SK-N-SH (cell line): ENCODE data around the gene CLEC4M. TPM values are rescaled to one million over a fixed set of nuclear protein-coding genes. Genes with fewer than 3 reads are reported as not detected.

Experiments used
- CTCF ChIA-PET: fragments of 300-600, 350-600 bp; formaldehyde crosslinking; extraction: SDS; loops from one replicate; lab custom pipeline; 2021; lab: Yijun Ruan, JAX
- POLR2A ChIA-PET: fragments of 350-600 bp; sonication (Branson Sonifier 250); formaldehyde crosslinking; extraction: SDS; loops from one replicate; lab custom pipeline; 2020; ENCODE audit warnings: antibody characterized with exemption, inconsistent platforms; lab: Yijun Ruan, JAX
- DNase-seq: peaks from one replicate; pipeline ENCODE4 v3.0.0; 2012
- H2AFZ ChIP-seq: fragments of 200-600 bp; sonication (generic); 2 replicates; pipeline ENCODE4 v1.8.1; 2016; ENCODE audit warnings: antibody characterized with exemption, mild to moderate bottlenecking, low read depth
- H3F3A ChIP-seq: fragments of 200-600 bp; sonication (generic); replicated peaks from 2 replicates; pipeline ENCODE3; 2016; ENCODE audit warnings: antibody characterized with exemption, mild to moderate bottlenecking; ENCODE audit not compliant: insufficient read depth
- H3K27ac ChIP-seq, 2 experiments: fragments of 200-500 bp in 1 of 2; fragments of 200-600 bp in 1 of 2; sonication (Bioruptor generic) in 1 of 2; sonication (generic), shearing (Covaris generic) in 1 of 2; 2 replicates each; pipeline versions ENCODE4 v1.5.1 to v1.6.1; 2014 to 2016; ENCODE audit warnings: low read depth in 2 of 2, inconsistent platforms in 1 of 2, low read length in 1 of 2, mild to moderate bottlenecking in 1 of 2, mixed read lengths in 1 of 2
- H3K27me3 ChIP-seq: fragments of 200-600 bp; sonication (generic), shearing (Covaris generic); 2 replicates; pipeline ENCODE4 v1.6.1; 2016; ENCODE audit warnings: mixed run types; ENCODE audit not compliant: insufficient read depth
- H3K36me3 ChIP-seq, 2 experiments: fragments of 200-500 bp in 1 of 2; fragments of 200-600 bp in 1 of 2; sonication (Bioruptor generic) in 1 of 2; sonication (generic) in 1 of 2; replicated peaks in 1 of 2; 2 replicates each; pipeline versions ENCODE3 to v1.5.1; 2014 to 2016; ENCODE audit warnings: low read length in 1 of 2, mild to moderate bottlenecking in 1 of 2; ENCODE audit not compliant: insufficient read depth in 2 of 2, control insufficient read depth in 1 of 2
- H3K4me1 ChIP-seq, 2 experiments: fragments of 200-500 bp in 1 of 2; fragments of 200-600 bp in 1 of 2; sonication (Bioruptor generic) in 1 of 2; sonication (generic), shearing (Covaris generic) in 1 of 2; 2 replicates each; pipeline versions ENCODE4 v1.5.1 to v1.6.1; 2014 to 2016; ENCODE audit warnings: low read depth in 1 of 2, low read length in 1 of 2, mixed run types in 1 of 2; ENCODE audit not compliant: insufficient read depth in 2 of 2, control insufficient read depth in 1 of 2
- H3K4me2 ChIP-seq: fragments of 200-600 bp; sonication (generic), shearing (Covaris generic); 2 replicates; pipeline ENCODE4 v1.6.1; 2017; ENCODE audit warnings: mixed run types
- H3K4me3 ChIP-seq, 2 experiments: fragments of 200-500 bp in 1 of 2; fragments of 200-600 bp in 1 of 2; sonication (Bioruptor generic) in 1 of 2; sonication (generic), shearing (Covaris generic) in 1 of 2; 2 replicates each; pipeline versions ENCODE4 v1.5.1 to v1.8.1; 2014 to 2016; ENCODE audit warnings: low read depth in 2 of 2, inconsistent platforms in 1 of 2, low read length in 1 of 2, mild to moderate bottlenecking in 1 of 2, mixed read lengths in 1 of 2, moderate library complexity in 1 of 2
- H3K79me2 ChIP-seq: fragments of 200-600 bp; sonication (generic); 2 replicates; pipeline ENCODE4 v1.8.1; 2017; ENCODE audit warnings: mild to moderate bottlenecking; ENCODE audit not compliant: insufficient read depth
- H3K9ac ChIP-seq: fragments of 200-600 bp; sonication (generic); 2 replicates; pipeline ENCODE4 v1.6.1; 2017; ENCODE audit warnings: mixed run types
- H3K9me2 ChIP-seq: fragments of 200-600 bp; sonication (generic); 2 replicates; pipeline ENCODE4 v1.6.1; 2017; ENCODE audit warnings: mixed run types
- H3K9me3 ChIP-seq: fragments of 200-600 bp; sonication (generic); 2 replicates; pipeline ENCODE4 v1.6.1; 2017; ENCODE audit warnings: mixed run types, mild to moderate bottlenecking, moderate library complexity
- H4K20me1 ChIP-seq: fragments of 200-600 bp; sonication (generic); 2 replicates; pipeline ENCODE4 v1.6.1; 2017; ENCODE audit warnings: mild to moderate bottlenecking, mixed run types; ENCODE audit not compliant: insufficient read depth
- CHD2 ChIP-seq: fragments of 150-350 bp; IDR thresholded peaks from 2 replicates; pipeline ENCODE4 v1.6.1; 2018; ENCODE audit warnings: low read length; ENCODE audit not compliant: partially characterized antibody
- ELF1 ChIP-seq: IDR thresholded peaks from 2 replicates; pipeline ENCODE4 v1.4.0; 2012
- EZH2phosphoT487 ChIP-seq: fragments of 200-600 bp; sonication (generic); IDR thresholded peaks from 2 replicates; pipeline ENCODE4 v1.6.1; 2017; ENCODE audit warnings: low read depth, mixed run types, mild to moderate bottlenecking, antibody characterized with exemption, moderate library complexity, borderline replicate concordance
- FOXJ3 ChIP-seq: sonication (generic); formaldehyde crosslinking; IDR thresholded peaks from 2 replicates; pipeline ENCODE4 v1.5.1; 2020; ENCODE audit warnings: mild to moderate bottlenecking, missing genetic modification reagents
- FOXM1 ChIP-seq: IDR thresholded peaks from 2 replicates; pipeline ENCODE4 v1.4.0; 2012; ENCODE audit warnings: low read depth, mild to moderate bottlenecking
- GATA2 ChIP-seq: sonication (generic); formaldehyde crosslinking; IDR thresholded peaks from 2 replicates; pipeline ENCODE4 v1.5.0; 2020; ENCODE audit warnings: mild to moderate bottlenecking, missing genetic modification reagents
- JUND ChIP-seq: IDR thresholded peaks from 2 replicates; pipeline ENCODE4 v1.4.0; 2012
- RAD21 ChIP-seq: IDR thresholded peaks from 2 replicates; pipeline ENCODE4 v1.6.1; 2012; ENCODE audit warnings: mild to moderate bottlenecking, low read length
- RFX5 ChIP-seq: IDR thresholded peaks from 2 replicates; pipeline ENCODE4 v1.6.1; 2012; ENCODE audit warnings: mild to moderate bottlenecking, improper control_type of control experiment, low read length
- RXRA ChIP-seq: IDR thresholded peaks from 2 replicates; pipeline ENCODE4 v1.4.0; 2012; ENCODE audit warnings: low read depth, mild to moderate bottlenecking, borderline replicate concordance
- SMC3 ChIP-seq: IDR thresholded peaks from 2 replicates; pipeline ENCODE4 v1.6.1; 2012; ENCODE audit warnings: low read depth, low read length, improper control_type of control experiment
- TEAD4 ChIP-seq: IDR thresholded peaks from 2 replicates; pipeline ENCODE4 v1.4.0; 2012; ENCODE audit warnings: mild to moderate bottlenecking, borderline replicate concordance; ENCODE audit not compliant: insufficient read depth
- WGBS: methylation state at CpG from one replicate; pipeline ENCODE4 v1.1.6; 2017; ENCODE audit warnings: low lambda C conversion rate; 5-methylcytosine and 5-hydroxymethylcytosine counted together
- polyA plus RNA-seq, 3 experiments: library from polyadenylated mRNA; depleted of rRNA; stranded (reverse); fragments of >200 nt; gene quantifications; 2 replicates each; pipeline ENCODE4 v1.2.3, GENCODE V29; 2012
- TF ChIP-seq, protein P1 (sequence below): IDR thresholded peaks from 2 replicates; pipeline ENCODE4 v1.4.0; 2012; ENCODE audit warnings: low read depth
- TF ChIP-seq, protein P2 (sequence below): IDR thresholded peaks from 2 replicates; pipeline ENCODE4 v1.6.1; 2012; ENCODE audit warnings: mild to moderate bottlenecking, low read depth, low read length, moderate library complexity
- TF ChIP-seq, protein P3 (sequence below): fragments of 150-350 bp; IDR thresholded peaks from 2 replicates; pipeline ENCODE4 v1.6.1; 2016; ENCODE audit warnings: mild to moderate bottlenecking, low read depth, low read length
- TF ChIP-seq, protein P4 (sequence below): IDR thresholded peaks from 2 replicates; pipeline ENCODE4; 2012

CLEC4M gene
- polyA plus RNA-seq, 1 of the 3 experiments (the other 2 are of a cell fraction), result not detected

DNA sequence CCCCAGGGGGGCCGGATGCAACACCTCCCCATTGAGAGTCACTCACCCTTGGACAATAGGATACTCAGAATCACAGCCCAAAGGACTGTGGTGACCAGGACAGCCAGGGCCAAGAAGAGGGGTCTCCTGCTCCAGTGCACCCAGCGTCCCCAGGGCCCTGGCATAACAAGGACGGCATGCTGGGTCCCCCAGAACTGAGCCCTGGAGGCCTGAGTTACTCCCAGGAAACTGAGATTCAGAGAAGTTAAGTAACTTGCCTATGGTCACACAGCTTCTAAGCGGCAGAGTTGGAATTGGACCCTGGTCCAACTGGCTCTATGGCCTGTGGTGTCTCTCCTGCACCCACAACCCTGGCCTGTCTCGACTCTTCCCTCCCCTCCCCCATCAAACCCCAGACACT is 31.4 kb upstream of the CLEC4M start:
- no peaks in the 10 kb centered on the region for H3F3A ChIP-seq
- TF ChIP-seq, protein P1, sequence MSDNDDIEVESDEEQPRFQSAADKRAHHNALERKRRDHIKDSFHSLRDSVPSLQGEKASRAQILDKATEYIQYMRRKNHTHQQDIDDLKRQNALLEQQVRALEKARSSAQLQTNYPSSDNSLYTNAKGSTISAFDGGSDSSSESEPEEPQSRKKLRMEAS, result no peak
- TF ChIP-seq, protein P2, sequence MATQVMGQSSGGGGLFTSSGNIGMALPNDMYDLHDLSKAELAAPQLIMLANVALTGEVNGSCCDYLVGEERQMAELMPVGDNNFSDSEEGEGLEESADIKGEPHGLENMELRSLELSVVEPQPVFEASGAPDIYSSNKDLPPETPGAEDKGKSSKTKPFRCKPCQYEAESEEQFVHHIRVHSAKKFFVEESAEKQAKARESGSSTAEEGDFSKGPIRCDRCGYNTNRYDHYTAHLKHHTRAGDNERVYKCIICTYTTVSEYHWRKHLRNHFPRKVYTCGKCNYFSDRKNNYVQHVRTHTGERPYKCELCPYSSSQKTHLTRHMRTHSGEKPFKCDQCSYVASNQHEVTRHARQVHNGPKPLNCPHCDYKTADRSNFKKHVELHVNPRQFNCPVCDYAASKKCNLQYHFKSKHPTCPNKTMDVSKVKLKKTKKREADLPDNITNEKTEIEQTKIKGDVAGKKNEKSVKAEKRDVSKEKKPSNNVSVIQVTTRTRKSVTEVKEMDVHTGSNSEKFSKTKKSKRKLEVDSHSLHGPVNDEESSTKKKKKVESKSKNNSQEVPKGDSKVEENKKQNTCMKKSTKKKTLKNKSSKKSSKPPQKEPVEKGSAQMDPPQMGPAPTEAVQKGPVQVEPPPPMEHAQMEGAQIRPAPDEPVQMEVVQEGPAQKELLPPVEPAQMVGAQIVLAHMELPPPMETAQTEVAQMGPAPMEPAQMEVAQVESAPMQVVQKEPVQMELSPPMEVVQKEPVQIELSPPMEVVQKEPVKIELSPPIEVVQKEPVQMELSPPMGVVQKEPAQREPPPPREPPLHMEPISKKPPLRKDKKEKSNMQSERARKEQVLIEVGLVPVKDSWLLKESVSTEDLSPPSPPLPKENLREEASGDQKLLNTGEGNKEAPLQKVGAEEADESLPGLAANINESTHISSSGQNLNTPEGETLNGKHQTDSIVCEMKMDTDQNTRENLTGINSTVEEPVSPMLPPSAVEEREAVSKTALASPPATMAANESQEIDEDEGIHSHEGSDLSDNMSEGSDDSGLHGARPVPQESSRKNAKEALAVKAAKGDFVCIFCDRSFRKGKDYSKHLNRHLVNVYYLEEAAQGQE, result no peak
- TF ChIP-seq JUND, result no peak
- TF ChIP-seq CHD2, result no peak
- TF ChIP-seq EZH2phosphoT487, result no peak
- TF ChIP-seq RXRA, result no peak
- TF ChIP-seq SMC3, result no peak
- TF ChIP-seq FOXJ3 (CRISPR knock-in tag), result no peak
- TF ChIP-seq, protein P3, sequence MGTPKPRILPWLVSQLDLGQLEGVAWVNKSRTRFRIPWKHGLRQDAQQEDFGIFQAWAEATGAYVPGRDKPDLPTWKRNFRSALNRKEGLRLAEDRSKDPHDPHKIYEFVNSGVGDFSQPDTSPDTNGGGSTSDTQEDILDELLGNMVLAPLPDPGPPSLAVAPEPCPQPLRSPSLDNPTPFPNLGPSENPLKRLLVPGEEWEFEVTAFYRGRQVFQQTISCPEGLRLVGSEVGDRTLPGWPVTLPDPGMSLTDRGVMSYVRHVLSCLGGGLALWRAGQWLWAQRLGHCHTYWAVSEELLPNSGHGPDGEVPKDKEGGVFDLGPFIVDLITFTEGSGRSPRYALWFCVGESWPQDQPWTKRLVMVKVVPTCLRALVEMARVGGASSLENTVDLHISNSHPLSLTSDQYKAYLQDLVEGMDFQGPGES, result no peak
- no peak for TF ChIP-seq RFX5
- no peak for TF ChIP-seq ELF1
- no peak for TF ChIP-seq RAD21
- TF ChIP-seq FOXM1, result no peak
- TF ChIP-seq TEAD4, result no peak
- TF ChIP-seq GATA2 (CRISPR knock-in tag), result no peak
- TF ChIP-seq, protein P4, sequence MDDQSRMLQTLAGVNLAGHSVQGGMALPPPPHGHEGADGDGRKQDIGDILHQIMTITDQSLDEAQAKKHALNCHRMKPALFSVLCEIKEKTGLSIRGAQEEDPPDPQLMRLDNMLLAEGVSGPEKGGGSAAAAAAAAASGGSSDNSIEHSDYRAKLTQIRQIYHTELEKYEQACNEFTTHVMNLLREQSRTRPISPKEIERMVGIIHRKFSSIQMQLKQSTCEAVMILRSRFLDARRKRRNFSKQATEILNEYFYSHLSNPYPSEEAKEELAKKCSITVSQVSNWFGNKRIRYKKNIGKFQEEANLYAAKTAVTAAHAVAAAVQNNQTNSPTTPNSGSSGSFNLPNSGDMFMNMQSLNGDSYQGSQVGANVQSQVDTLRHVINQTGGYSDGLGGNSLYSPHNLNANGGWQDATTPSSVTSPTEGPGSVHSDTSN, result no peak
- no peak overlapping the region for H3K27ac ChIP-seq
- H2AFZ ChIP-seq, result no peak overlapping the region
- peaks cover 61% of the 10 kb centered on the region for H3K27me3 ChIP-seq
- ChIA-PET POLR2A (interaction anchor here (0.6 kb wide), 1 partner anchor 63 kb away, joined by 3 read pairs; no protein-coding TSS in a partner anchor), CTCF (no interaction called here)
- no peaks in the 10 kb centered on the region for H3K36me3 ChIP-seq
- no peaks in the 10 kb centered on the region for H4K20me1 ChIP-seq
- H3K4me1 ChIP-seq, result no peaks in the 10 kb centered on the region
- H3K9me2 ChIP-seq, result no peaks in the 10 kb centered on the region
- H3K4me2 ChIP-seq, result no peak overlapping the region
- no peak overlapping the region for H3K4me3 ChIP-seq
- WGBS, result 19% methylated on average over 3 of the region's 5 CpGs
- H3K79me2 ChIP-seq, result no peaks in the 10 kb centered on the region
- no peak overlapping the region for H3K9ac ChIP-seq
- H3K9me3 ChIP-seq, result no peaks in the 10 kb centered on the region
- DNase-seq, result no peak
